ENCODE measurements around the gene STXBP3. TPM values are rescaled to one million over a fixed set of nuclear protein-coding genes. Genes with fewer than 3 reads are reported as not detected.

STXBP3 gene
- total RNA-seq, 1 experiment from 2014 or later: 68.9 TPM

DNA sequence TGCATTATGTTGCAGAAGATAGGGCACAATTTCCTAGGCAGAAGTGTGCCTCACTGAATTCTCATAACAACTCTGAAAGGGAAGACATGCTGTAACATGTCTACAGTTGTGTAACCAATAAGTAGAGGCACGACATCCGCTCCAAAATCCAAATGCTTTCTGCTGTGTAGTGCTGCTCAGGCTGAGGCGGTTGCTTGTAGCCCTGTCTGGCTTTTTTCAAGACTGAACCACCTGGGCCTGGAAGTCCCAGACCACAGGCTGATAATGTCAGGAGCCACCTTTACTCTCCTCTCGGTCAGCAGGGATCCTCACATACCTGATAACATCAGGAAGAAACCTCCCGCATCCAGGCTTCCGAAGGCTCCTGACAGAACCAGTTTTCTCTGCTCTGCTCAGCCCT, 99.5 kb downstream of the STXBP3 start:
- DNase-seq: no peak
- H3K4me2 ChIP-seq (ENCODE audit: low read depth, low read length, poor library complexity, severe bottlenecking): no peak overlapping the region
- H2AFZ ChIP-seq (ENCODE audit: low read length): no peak overlapping the region
- H3K27ac ChIP-seq (ENCODE audit: low read length): no peak overlapping the region
- H3K27me3 ChIP-seq (ENCODE audit: low read length): no peaks in the 10 kb centered on the region
- H3K9ac ChIP-seq (ENCODE audit: low read length): no peak overlapping the region
- H3K9me2 ChIP-seq (replicated peaks; ENCODE audit: insufficient read depth, low read length): no peaks in the 10 kb centered on the region
- H3K9me3 ChIP-seq (ENCODE audit: low read length): no peaks in the 10 kb centered on the region
- no peaks in the 10 kb centered on the region for H3K79me2 ChIP-seq (ENCODE audit: low read length)
- no peaks in the 10 kb centered on the region for H3K4me1 ChIP-seq (ENCODE audit: low read length)
- H4K20me1 ChIP-seq (ENCODE audit: insufficient read depth, low read depth, low read length): no peaks in the 10 kb centered on the region
- no peaks in the 10 kb centered on the region for H3K36me3 ChIP-seq (ENCODE audit: insufficient read depth, low read length)
- no peak overlapping the region for H3K4me3 ChIP-seq (ENCODE audit: low read length)

DNA sequence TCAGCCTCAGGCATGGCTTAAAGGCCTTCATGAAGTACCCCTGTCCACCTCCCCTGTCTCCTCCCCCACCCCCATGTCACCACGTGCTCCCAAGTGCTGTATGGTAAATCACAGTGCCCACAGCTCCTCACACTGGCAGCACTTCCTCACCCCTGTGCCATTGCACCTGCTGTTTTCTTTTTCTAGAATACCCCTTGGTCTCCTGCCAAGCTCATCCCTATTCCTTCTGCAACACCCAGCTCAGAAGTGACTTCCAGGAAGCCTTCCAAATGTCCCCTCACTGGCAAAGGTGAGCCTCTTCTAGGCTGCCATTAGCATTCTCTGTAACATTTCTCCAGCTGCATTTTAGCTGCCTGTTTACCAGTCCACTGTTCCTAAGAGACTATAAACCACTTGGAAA, 101.0 kb downstream of the STXBP3 start:
- no peak overlapping the region for H3K4me3 ChIP-seq (ENCODE audit: low read length)
- no peaks in the 10 kb centered on the region for H3K79me2 ChIP-seq (ENCODE audit: low read length)
- no peak overlapping the region for H3K4me2 ChIP-seq (ENCODE audit: low read depth, low read length, poor library complexity, severe bottlenecking)
- H2AFZ ChIP-seq (ENCODE audit: low read length): no peak overlapping the region
- H3K4me1 ChIP-seq (ENCODE audit: low read length): no peaks in the 10 kb centered on the region
- H3K9me2 ChIP-seq (replicated peaks; ENCODE audit: insufficient read depth, low read length): no peaks in the 10 kb centered on the region
- no peaks in the 10 kb centered on the region for H3K9me3 ChIP-seq (ENCODE audit: low read length)
- no peaks in the 10 kb centered on the region for H4K20me1 ChIP-seq (ENCODE audit: insufficient read depth, low read depth, low read length)
- no peak for DNase-seq
- H3K36me3 ChIP-seq (ENCODE audit: insufficient read depth, low read length): no peaks in the 10 kb centered on the region
- H3K27me3 ChIP-seq (ENCODE audit: low read length): no peaks in the 10 kb centered on the region
- no peak overlapping the region for H3K9ac ChIP-seq (ENCODE audit: low read length)
- no peak overlapping the region for H3K27ac ChIP-seq (ENCODE audit: low read length)

DNA sequence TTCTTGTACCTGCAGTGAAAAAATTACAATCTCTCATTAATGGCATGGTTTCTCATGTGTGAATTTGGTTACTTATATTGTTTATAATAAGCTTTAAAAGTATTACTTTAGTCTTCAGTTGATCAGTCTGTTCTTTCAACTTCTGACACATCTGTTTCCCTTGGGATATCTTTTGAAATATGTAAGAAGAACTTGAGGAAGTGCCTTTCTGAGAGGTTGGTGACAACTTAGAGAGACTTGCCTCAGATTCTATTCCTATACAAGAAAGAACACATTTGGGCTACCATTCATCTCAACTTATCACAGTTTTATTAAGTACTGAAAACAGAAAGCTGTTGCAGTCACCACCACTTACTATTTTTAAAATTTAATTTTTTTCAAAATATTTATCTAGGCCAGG, 102.3 kb downstream of the STXBP3 start:
- no peaks in the 10 kb centered on the region for H3K4me1 ChIP-seq (ENCODE audit: low read length)
- no peaks in the 10 kb centered on the region for H3K27me3 ChIP-seq (ENCODE audit: low read length)
- no peaks in the 10 kb centered on the region for H3K9me3 ChIP-seq (ENCODE audit: low read length)
- no peak for DNase-seq
- H3K79me2 ChIP-seq (ENCODE audit: low read length): no peaks in the 10 kb centered on the region
- H3K4me2 ChIP-seq (ENCODE audit: low read depth, low read length, poor library complexity, severe bottlenecking): no peak overlapping the region
- no peaks in the 10 kb centered on the region for H3K36me3 ChIP-seq (ENCODE audit: insufficient read depth, low read length)
- no peak overlapping the region for H2AFZ ChIP-seq (ENCODE audit: low read length)
- no peak overlapping the region for H3K9ac ChIP-seq (ENCODE audit: low read length)
- H3K9me2 ChIP-seq (replicated peaks; ENCODE audit: insufficient read depth, low read length): no peaks in the 10 kb centered on the region
- H4K20me1 ChIP-seq (ENCODE audit: insufficient read depth, low read depth, low read length): no peaks in the 10 kb centered on the region
- no peak overlapping the region for H3K4me3 ChIP-seq (ENCODE audit: low read length)
- H3K27ac ChIP-seq (ENCODE audit: low read length): no peak overlapping the region

DNA sequence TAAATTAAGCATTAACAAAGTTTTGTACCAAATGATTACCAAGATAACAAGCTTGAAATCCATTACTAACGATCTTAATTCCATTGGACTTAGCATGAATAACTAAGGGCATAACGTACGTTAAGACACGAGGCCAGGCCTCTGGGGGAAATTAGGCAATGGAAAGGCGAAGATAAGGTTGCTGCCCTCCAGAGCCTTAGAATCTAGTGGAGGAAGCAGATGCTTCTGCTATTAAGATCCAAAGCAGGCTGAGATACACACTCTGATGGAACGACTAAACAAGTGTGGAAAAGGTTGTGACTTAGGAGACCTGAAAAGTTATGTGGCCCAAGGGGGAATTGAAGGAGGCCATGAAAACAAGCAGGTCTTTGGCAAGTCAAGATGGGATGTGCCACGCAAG, 104.5 kb downstream of the STXBP3 start:
- Histone ChIP-seq H2AFZ (ENCODE audit: low read length) (no peak overlapping the region), H3K27me3 (ENCODE audit: low read length) (no peaks in the 10 kb centered on the region), H3K79me2 (ENCODE audit: low read length) (no peaks in the 10 kb centered on the region), H4K20me1 (ENCODE audit: insufficient read depth, low read depth, low read length) (no peaks in the 10 kb centered on the region), H3K4me3 (ENCODE audit: low read length) (no peak overlapping the region), H3K4me2 (ENCODE audit: low read depth, low read length, poor library complexity, severe bottlenecking) (no peak overlapping the region), H3K36me3 (ENCODE audit: insufficient read depth, low read length) (no peaks in the 10 kb centered on the region), H3K9ac (ENCODE audit: low read length) (no peak overlapping the region), H3K4me1 (ENCODE audit: low read length) (no peaks in the 10 kb centered on the region), H3K9me3 (ENCODE audit: low read length) (no peaks in the 10 kb centered on the region), H3K9me2 (replicated peaks; ENCODE audit: insufficient read depth, low read length) (no peaks in the 10 kb centered on the region), H3K27ac (ENCODE audit: low read length) (no peak overlapping the region)
- DNase-seq: no peak

DNA sequence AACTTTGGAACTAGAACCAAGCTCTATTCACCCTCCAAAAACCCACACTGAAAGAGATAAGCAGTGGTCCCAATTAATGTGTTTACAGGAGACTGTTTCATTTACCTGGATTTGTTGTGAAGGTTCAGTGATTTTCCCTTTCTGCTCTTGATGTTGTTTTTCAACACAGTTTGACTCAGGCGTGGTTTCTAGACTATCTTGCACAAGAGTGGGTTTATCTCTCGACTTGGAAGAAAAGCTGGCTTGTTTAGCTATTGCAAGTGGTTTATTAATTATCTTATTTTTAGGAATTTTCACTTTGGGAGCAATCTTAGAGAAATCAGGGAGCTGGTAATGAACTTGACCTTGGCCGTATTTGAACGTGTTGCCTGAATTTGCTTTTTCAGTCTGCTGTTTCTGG, 105.1 kb downstream of the STXBP3 start:
- no peak for DNase-seq
- no peak overlapping the region for H3K9ac ChIP-seq (ENCODE audit: low read length)
- no peaks in the 10 kb centered on the region for H3K9me3 ChIP-seq (ENCODE audit: low read length)
- no peaks in the 10 kb centered on the region for H3K27me3 ChIP-seq (ENCODE audit: low read length)
- H4K20me1 ChIP-seq (ENCODE audit: insufficient read depth, low read depth, low read length): no peaks in the 10 kb centered on the region
- no peaks in the 10 kb centered on the region for H3K36me3 ChIP-seq (ENCODE audit: insufficient read depth, low read length)
- no peak overlapping the region for H3K4me2 ChIP-seq (ENCODE audit: low read depth, low read length, poor library complexity, severe bottlenecking)
- no peaks in the 10 kb centered on the region for H3K79me2 ChIP-seq (ENCODE audit: low read length)
- no peaks in the 10 kb centered on the region for H3K4me1 ChIP-seq (ENCODE audit: low read length)
- H3K4me3 ChIP-seq (ENCODE audit: low read length): no peak overlapping the region
- no peak overlapping the region for H2AFZ ChIP-seq (ENCODE audit: low read length)
- H3K9me2 ChIP-seq (replicated peaks; ENCODE audit: insufficient read depth, low read length): no peaks in the 10 kb centered on the region
- H3K27ac ChIP-seq (ENCODE audit: low read length): no peak overlapping the region

DNA sequence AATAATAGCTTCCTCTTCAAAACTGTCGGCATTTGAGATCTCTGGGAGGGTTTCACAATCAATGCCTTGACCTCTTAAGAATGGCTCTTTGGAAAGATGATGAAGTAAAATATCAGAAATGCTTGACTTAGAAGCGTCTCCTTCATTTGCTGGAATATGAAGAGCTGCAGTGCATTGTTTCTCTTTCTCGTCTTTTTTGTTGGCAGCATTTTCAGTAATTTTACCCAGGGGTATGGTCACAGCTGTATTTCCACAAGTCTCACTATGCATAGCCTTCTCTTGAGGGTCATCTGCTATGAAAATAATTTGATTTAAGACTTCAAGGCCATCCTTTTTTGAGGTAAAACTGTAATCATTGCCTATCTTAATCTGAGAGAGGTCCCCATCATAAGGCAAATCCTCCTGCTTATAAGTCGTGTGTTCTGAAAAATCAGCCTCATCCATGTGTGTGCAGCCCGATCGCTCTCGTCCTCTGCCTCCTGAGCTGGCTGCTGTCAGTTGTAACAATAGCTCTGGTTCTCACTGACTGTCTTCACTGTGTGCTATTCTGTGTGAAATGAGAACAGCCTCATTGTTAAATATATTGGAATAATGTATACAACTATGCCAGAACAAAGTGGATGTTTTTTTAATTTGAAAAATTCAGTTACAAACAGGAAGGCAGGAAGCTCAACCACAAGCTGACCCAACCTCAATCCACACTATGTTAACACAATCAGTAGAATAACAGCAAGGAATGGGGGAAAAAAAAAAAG, 105.9 kb downstream of the STXBP3 start:
- no peaks in the 10 kb centered on the region for H3K9me2 ChIP-seq (replicated peaks; ENCODE audit: insufficient read depth, low read length)
- H2AFZ ChIP-seq (ENCODE audit: low read length): no peak overlapping the region
- DNase-seq: no peak
- H3K9ac ChIP-seq (ENCODE audit: low read length): no peak overlapping the region
- no peaks in the 10 kb centered on the region for H3K4me1 ChIP-seq (ENCODE audit: low read length)
- no peaks in the 10 kb centered on the region for H3K36me3 ChIP-seq (ENCODE audit: insufficient read depth, low read length)
- H3K79me2 ChIP-seq (ENCODE audit: low read length): no peaks in the 10 kb centered on the region
- H3K4me3 ChIP-seq (ENCODE audit: low read length): no peak overlapping the region
- no peaks in the 10 kb centered on the region for H3K27me3 ChIP-seq (ENCODE audit: low read length)
- H3K27ac ChIP-seq (ENCODE audit: low read length): no peak overlapping the region
- H3K9me3 ChIP-seq (ENCODE audit: low read length): no peaks in the 10 kb centered on the region
- H3K4me2 ChIP-seq (ENCODE audit: low read depth, low read length, poor library complexity, severe bottlenecking): no peak overlapping the region
- H4K20me1 ChIP-seq (ENCODE audit: insufficient read depth, low read depth, low read length): no peaks in the 10 kb centered on the region

DNA sequence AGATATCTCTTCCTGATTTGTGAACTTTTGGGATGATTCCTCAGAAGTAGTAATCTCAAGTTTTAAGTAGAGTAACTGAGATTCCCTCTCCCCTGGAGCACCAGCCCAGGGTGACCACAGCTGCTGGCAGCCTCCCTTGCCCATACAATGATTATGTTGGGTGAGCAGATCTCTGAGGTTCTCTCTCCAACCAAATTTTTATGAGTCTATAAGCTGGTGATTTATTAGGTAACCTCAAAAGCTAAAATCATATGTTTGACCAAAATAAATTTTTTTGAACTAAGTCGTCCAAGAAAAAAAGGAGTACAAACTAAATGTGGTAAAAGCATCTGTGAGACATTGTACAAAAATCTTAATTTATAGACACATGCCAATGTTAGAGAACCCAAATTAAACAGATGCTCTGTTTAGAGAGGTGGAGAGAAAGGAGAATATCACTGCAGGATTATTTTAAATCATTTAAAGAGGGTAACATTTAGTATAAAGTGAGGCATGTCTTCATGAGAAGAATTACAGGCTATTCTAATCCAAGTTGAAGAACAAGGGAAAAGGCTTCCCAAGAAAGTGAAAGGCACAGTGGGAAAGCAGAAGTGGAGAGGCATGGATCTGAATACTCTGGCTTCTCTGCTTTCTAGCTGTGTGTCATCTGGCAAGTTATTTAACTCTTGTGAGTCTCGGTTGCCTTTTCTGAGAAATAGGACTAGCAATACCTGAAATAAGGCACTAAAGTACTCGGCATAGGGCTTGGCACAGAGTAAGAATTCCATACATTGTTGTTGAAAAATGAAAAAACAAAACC, 107.9 kb downstream of the STXBP3 start:
- H3K36me3 ChIP-seq (ENCODE audit: insufficient read depth, low read length): no peaks in the 10 kb centered on the region
- no peak overlapping the region for H3K4me3 ChIP-seq (ENCODE audit: low read length)
- DNase-seq: no peak
- H3K27me3 ChIP-seq (ENCODE audit: low read length): no peaks in the 10 kb centered on the region
- H3K4me2 ChIP-seq (ENCODE audit: low read depth, low read length, poor library complexity, severe bottlenecking): no peak overlapping the region
- H4K20me1 ChIP-seq (ENCODE audit: insufficient read depth, low read depth, low read length): no peaks in the 10 kb centered on the region
- H3K9ac ChIP-seq (ENCODE audit: low read length): no peak overlapping the region
- no peak overlapping the region for H3K27ac ChIP-seq (ENCODE audit: low read length)
- no peak overlapping the region for H2AFZ ChIP-seq (ENCODE audit: low read length)
- no peaks in the 10 kb centered on the region for H3K9me2 ChIP-seq (replicated peaks; ENCODE audit: insufficient read depth, low read length)
- no peaks in the 10 kb centered on the region for H3K79me2 ChIP-seq (ENCODE audit: low read length)
- H3K4me1 ChIP-seq (ENCODE audit: low read length): no peaks in the 10 kb centered on the region
- H3K9me3 ChIP-seq (ENCODE audit: low read length): no peaks in the 10 kb centered on the region

DNA sequence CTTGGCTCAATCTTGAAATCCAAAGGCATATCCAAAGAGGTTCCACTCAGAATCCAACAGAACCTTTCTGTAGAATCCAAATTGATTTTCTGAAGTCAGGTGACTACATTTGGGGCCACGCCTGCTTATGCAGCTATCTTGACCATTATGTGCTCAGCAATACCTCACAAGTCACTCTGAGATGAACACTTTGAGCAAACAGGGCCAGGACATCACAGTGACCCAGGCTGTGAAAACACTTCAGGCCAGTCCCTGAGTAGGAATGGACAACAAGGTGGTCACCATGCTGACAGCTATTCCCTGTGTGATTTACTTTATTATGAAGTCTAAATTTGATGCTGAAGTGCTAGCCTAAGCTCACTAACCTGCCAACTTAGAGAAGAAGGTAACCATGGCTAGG, 110.5 kb downstream of the STXBP3 start, which contains the start of gene AKNAD1:
AKNAD1 (minus strand) TSS at position 101 of the 400 bp plus-strand sequence. CDS start 4,430 bp downstream, outside the sequence.
- Histone ChIP-seq H3K4me2 (ENCODE audit: low read depth, low read length, poor library complexity, severe bottlenecking) (no peak within 1 kb of the TSS), H4K20me1 (ENCODE audit: insufficient read depth, low read depth, low read length) (no peaks in the 10 kb centered on the region), H3K4me3 (ENCODE audit: low read length) (no peak within 1 kb of the TSS), H3K9ac (ENCODE audit: low read length) (no peak within 1 kb of the TSS), H2AFZ (ENCODE audit: low read length) (no peak within 1 kb of the TSS), H3K4me1 (ENCODE audit: low read length) (no peaks in the 10 kb centered on the region), H3K27ac (ENCODE audit: low read length) (no peak within 1 kb of the TSS), H3K36me3 (ENCODE audit: insufficient read depth, low read length) (no peaks in the 10 kb centered on the region), H3K27me3 (ENCODE audit: low read length) (no peaks in the 10 kb centered on the region), H3K79me2 (ENCODE audit: low read length) (no peaks in the 10 kb centered on the region), H3K9me2 (replicated peaks; ENCODE audit: insufficient read depth, low read length) (no peaks in the 10 kb centered on the region), H3K9me3 (ENCODE audit: low read length) (no peaks in the 10 kb centered on the region)
- DNase-seq: no peak
